HCT116 (cell line): ENCODE measurements around the gene DHX30. TPM values are rescaled to one million over a fixed set of nuclear protein-coding genes. Genes with fewer than 3 reads are reported as not detected.

ENCODE experiments used
- ATAC-seq: fragments of 200-7000 bp; cut with Tn5 transposase; 2 replicates; pipeline ENCODE4 v1.9.1; 2020; ENCODE audit warnings: mild to moderate bottlenecking, moderate library complexity
- BruUV-seq: library from RNA; stranded (reverse); fragments of 400-500 nt; replicated peaks from 2 replicates; lab custom pipeline; 2021; lab: Mats Ljungman, UMichigan
- CTCF ChIA-PET: fragments of 300-600 bp; sonication (Branson Sonifier 250); formaldehyde crosslinking; loops from one replicate; lab custom pipeline; 2021; ENCODE audit warnings: antibody characterized with exemption; lab: Charles Lee
- POLR2A ChIA-PET: fragments of 300-600, 350-600 bp; sonication (Branson Sonifier 250); formaldehyde crosslinking; loops from one replicate; lab custom pipeline; 2021; ENCODE audit warnings: antibody characterized with exemption; lab: Charles Lee
- RAD21 ChIA-PET, 2 experiments: fragments of 300-600 bp; sonication (Branson Sonifier 250); formaldehyde crosslinking; loops; one replicate each; lab custom pipeline; 2023; ENCODE audit warnings: low total read pairs in 2 of 2; ENCODE audit not compliant: uncharacterized antibody in 2 of 2, unreplicated experiment in 2 of 2, low non-redundant PET in 1 of 2; lab: Charles Lee
- DNase-seq: peaks from one replicate; pipeline ENCODE4 v3.0.0-alpha.2; 2010; ENCODE audit warnings: low read depth, low spot score
- H2AFZ ChIP-seq: fragments of 200-600 bp; shearing (Covaris generic), sonication (generic); 2 replicates; pipeline ENCODE4 v1.6.1; 2017; ENCODE audit warnings: low read depth, mixed run types, mixed read lengths, antibody characterized with exemption, low read length; ENCODE audit not compliant: poor library complexity, severe bottlenecking
- H3K27ac ChIP-seq: 2 replicates; pipeline ENCODE4 v1.5.1; 2012; ENCODE audit warnings: low read depth, low read length
- H3K27me3 ChIP-seq: fragments of 200-600 bp; sonication (generic); 2 replicates; pipeline ENCODE4 v1.6.1; 2016; ENCODE audit warnings: mixed run types, low read length, mixed read lengths; ENCODE audit not compliant: insufficient read depth
- H3K36me3 ChIP-seq, 2 experiments: fragments of 200-500 bp in 1 of 2; fragments of 200-600 bp in 1 of 2; sonication (Bioruptor generic) in 1 of 2; sonication (generic) in 1 of 2; 2 replicates each; pipeline versions ENCODE4 v1.5.1 to v1.6.1; 2014 to 2016; ENCODE audit warnings: low read length in 2 of 2, inconsistent platforms in 1 of 2, mixed read lengths in 1 of 2, mixed run types in 1 of 2; ENCODE audit not compliant: insufficient read depth in 2 of 2, control insufficient read depth in 1 of 2
- H3K4me1 ChIP-seq, 2 experiments: fragments of 200-600 bp in 1 of 2; sonication (generic) in 1 of 2; 2 replicates each; pipeline versions ENCODE4 v1.5.1 to v1.6.1; 2012 to 2017; ENCODE audit warnings: low read length in 2 of 2, inconsistent platforms in 1 of 2, mild to moderate bottlenecking in 1 of 2, mixed read lengths in 1 of 2, mixed run types in 1 of 2, moderate library complexity in 1 of 2; ENCODE audit not compliant: insufficient read depth in 2 of 2, control insufficient read depth in 1 of 2
- H3K4me2 ChIP-seq: fragments of 200-600 bp; sonication (generic); 2 replicates; pipeline ENCODE4 v1.6.1; 2017; ENCODE audit warnings: mixed run types, low read length, mixed read lengths
- H3K4me3 ChIP-seq, 2 experiments: fragments of 200-600 bp in 1 of 2; sonication (generic) in 1 of 2; replicated peaks in 1 of 2; 2 replicates each; pipeline ENCODE4 v1.5.1; 2011 to 2016; ENCODE audit warnings: low read length in 2 of 2, control low read depth in 1 of 2, low read depth in 1 of 2, mild to moderate bottlenecking in 1 of 2, mixed read lengths in 1 of 2, mixed run types in 1 of 2
- H3K79me2 ChIP-seq: fragments of 200-600 bp; sonication (generic); 2 replicates; pipeline ENCODE4 v1.6.1; 2017; ENCODE audit warnings: mild to moderate bottlenecking, mixed run types, low read length, moderate library complexity, mixed read lengths; ENCODE audit not compliant: insufficient read depth
- H3K9ac ChIP-seq: fragments of 200-600 bp; sonication (generic); 2 replicates; pipeline ENCODE4 v1.6.1; 2016; ENCODE audit warnings: low read length, mixed read lengths
- H3K9me2 ChIP-seq: fragments of 200-600 bp; sonication (generic), shearing (Covaris generic); 2 replicates; pipeline ENCODE4 v1.6.1; 2017; ENCODE audit warnings: mixed run types, mild to moderate bottlenecking, moderate library complexity; ENCODE audit not compliant: insufficient read depth
- H3K9me3 ChIP-seq, 2 experiments: fragments of 200-500 bp in 1 of 2; fragments of 200-600 bp in 1 of 2; sonication (Bioruptor generic) in 1 of 2; sonication (generic) in 1 of 2; 2 replicates each; pipeline ENCODE4 v1.6.1; 2014 to 2017; ENCODE audit warnings: low read length in 2 of 2, mixed read lengths in 2 of 2, inconsistent platforms in 1 of 2, low read depth in 1 of 2, mild to moderate bottlenecking in 1 of 2, mixed run types in 1 of 2, moderate library complexity in 1 of 2; ENCODE audit not compliant: control insufficient read depth in 1 of 2, insufficient read depth in 1 of 2
- H4K20me1 ChIP-seq: fragments of 200-600 bp; sonication (generic), shearing (Covaris generic); 2 replicates; pipeline ENCODE4 v1.6.1; 2017; ENCODE audit warnings: mixed run types, mild to moderate bottlenecking, moderate library complexity; ENCODE audit not compliant: insufficient read depth
- ATF3 ChIP-seq: IDR thresholded peaks from 2 replicates; pipeline ENCODE4 v1.6.1; 2012
- EGR1 ChIP-seq: IDR thresholded peaks from 2 replicates; pipeline ENCODE4 v1.6.1; 2012; ENCODE audit warnings: low read depth
- ELF1 ChIP-seq: IDR thresholded peaks from 2 replicates; pipeline ENCODE4 v1.6.1; 2012; ENCODE audit warnings: low read depth, borderline replicate concordance
- EZH2phosphoT487 ChIP-seq: fragments of 200-600 bp; IDR thresholded peaks from 2 replicates; pipeline ENCODE4 v1.6.1; 2018; ENCODE audit warnings: antibody characterized with exemption, borderline replicate concordance
- FOSL1 ChIP-seq: IDR thresholded peaks from 2 replicates; pipeline ENCODE4 v1.6.1; 2012; ENCODE audit warnings: low read depth
- JUND ChIP-seq: IDR thresholded peaks from 2 replicates; pipeline ENCODE4 v1.6.1; 2012
- MAX ChIP-seq: IDR thresholded peaks from 2 replicates; pipeline ENCODE4 v1.6.1; 2012
- POLR2AphosphoS5 ChIP-seq: IDR thresholded peaks from 2 replicates; pipeline ENCODE4 v1.6.1; 2011; ENCODE audit warnings: mild to moderate bottlenecking, low read depth, low read length, moderate library complexity
- RAD21 ChIP-seq: IDR thresholded peaks from 2 replicates; pipeline ENCODE4 v1.6.1; 2012; ENCODE audit warnings: low read depth, mild to moderate bottlenecking
- SIN3A ChIP-seq: IDR thresholded peaks from 2 replicates; pipeline ENCODE4 v1.6.1; 2012; ENCODE audit warnings: low read depth
- SRF ChIP-seq: IDR thresholded peaks from 2 replicates; pipeline ENCODE4 v1.6.1; 2012; ENCODE audit warnings: low read depth
- YY1 ChIP-seq: IDR thresholded peaks from 2 replicates; pipeline ENCODE4 v1.6.1; 2011; ENCODE audit warnings: low read length, low read depth, moderate library complexity, mild to moderate bottlenecking; ENCODE audit not compliant: insufficient replicate concordance; ENCODE audit errors: extremely low read depth
- ZBTB33 ChIP-seq: IDR thresholded peaks from 2 replicates; pipeline ENCODE4 v1.6.1; 2011; ENCODE audit warnings: mild to moderate bottlenecking, low read length, moderate library complexity; ENCODE audit not compliant: insufficient replicate concordance; ENCODE audit errors: extremely low read depth
- ZFX ChIP-seq: fragments of 450-650 bp; IDR thresholded peaks from 2 replicates; pipeline ENCODE4 v1.6.1; 2017
- ZNF274 ChIP-seq: fragments of 200-500 bp; sonication (Bioruptor generic); IDR thresholded peaks from 2 replicates; pipeline ENCODE4 v1.6.1; 2014; ENCODE audit warnings: mild to moderate bottlenecking, low read depth, low read length, inconsistent platforms
- intact Hi-C: fragments of 100-400 bp; cut with micrococcal nuclease; formaldehyde crosslinking; loops from 2 replicates; pipeline ENCODE4 v1.10.0; 2022
- total RNA-seq: library from RNA; stranded (reverse); gene quantifications from one replicate; pipeline ENCODE4 v1.2.1, GENCODE V29; 2021; ENCODE audit not compliant: unreplicated experiment

Gene DHX30
- total RNA-seq, 1 experiment from 2014 or later = 114 TPM

- TF ChIP-seq ZBTB33 (peak; percentile 89), POLR2AphosphoS5 (peak; percentile 95)
Measured at GRCh38 chr3:47781685-47782445, 21.1 kb upstream of the DHX30 start, which contains the start of gene SMARCC1 (continued).

- H3K79me2 ChIP-seq = peaks cover 40% of the 10 kb centered on the region
- ChIA-PET RAD21 (no interaction called here), CTCF (no interaction called here), POLR2A (no interaction called here)
- H3K9me3 ChIP-seq = no peaks in the 10 kb centered on the region
- 0 out of 4 replicates have a peak, but pooled peaks cover 0 to 2% of the 10 kb centered on the region in 2 experiments for H3K36me3 ChIP-seq
- intact Hi-C loops = loop anchor here (5.0 to 10.0 kb wide), 2 partner anchors 55 to 1078 kb away; partner anchors contain the start of gene TMIE
- no TSS peak for BruUV-seq
- peaks cover 11 to 18% of the 10 kb centered on the region in 2 experiments for H3K4me1 ChIP-seq
- H3K9ac ChIP-seq = peak overlapping the region; percentile 98
- no peaks in the 10 kb centered on the region for H4K20me1 ChIP-seq
- peak overlapping the region; percentile 97 for H3K27ac ChIP-seq
- no peak for DNase-seq
- TF ChIP-seq MAX (no peak), RAD21 (no peak), ZNF274 (no peak), ATF3 (no peak), ZFX (no peak), SIN3A (no peak), SRF (no peak), EGR1 (no peak; the same call in 1 of the 2 replicates), FOSL1 (no peak), ELF1 (no peak), JUND (no peak), YY1 (no peak), EZH2phosphoT487 (no peak)
- ATAC-seq = no peak
- H3K4me3 ChIP-seq = peak overlapping the region; percentile 72 to 99
- H2AFZ ChIP-seq = no peak overlapping the region
- H3K4me2 ChIP-seq = peak overlapping the region; percentile 83
- H3K27me3 ChIP-seq = no peaks in the 10 kb centered on the region
- H3K9me2 ChIP-seq = no peaks in the 10 kb centered on the region
Measured at GRCh38 chr3:47782446-47783308, 20.3 kb upstream of the DHX30 start.
